GM20431 (cell line): ENCODE results near the gene HPCAL1.

Source experiments
- in situ Hi-C: fragments of 300-500 bp; cut with MseI, MboI; formaldehyde crosslinking; loops from one replicate; pipeline ENCODE4 v1.15.0; 2020; ENCODE audit warnings: low sequenced_read_pairs; ENCODE audit not compliant: unreplicated experiment

Gene HPCAL1

GRCh38 chr2:10430886-10431622 is 128.3 kb downstream of the HPCAL1 start:
- in situ Hi-C loops, result no loop called here

- in situ Hi-C loops, result no loop called here
Observed at GRCh38 chr2:10431797-10432196, 129.1 kb downstream of the HPCAL1 start.

DNA sequence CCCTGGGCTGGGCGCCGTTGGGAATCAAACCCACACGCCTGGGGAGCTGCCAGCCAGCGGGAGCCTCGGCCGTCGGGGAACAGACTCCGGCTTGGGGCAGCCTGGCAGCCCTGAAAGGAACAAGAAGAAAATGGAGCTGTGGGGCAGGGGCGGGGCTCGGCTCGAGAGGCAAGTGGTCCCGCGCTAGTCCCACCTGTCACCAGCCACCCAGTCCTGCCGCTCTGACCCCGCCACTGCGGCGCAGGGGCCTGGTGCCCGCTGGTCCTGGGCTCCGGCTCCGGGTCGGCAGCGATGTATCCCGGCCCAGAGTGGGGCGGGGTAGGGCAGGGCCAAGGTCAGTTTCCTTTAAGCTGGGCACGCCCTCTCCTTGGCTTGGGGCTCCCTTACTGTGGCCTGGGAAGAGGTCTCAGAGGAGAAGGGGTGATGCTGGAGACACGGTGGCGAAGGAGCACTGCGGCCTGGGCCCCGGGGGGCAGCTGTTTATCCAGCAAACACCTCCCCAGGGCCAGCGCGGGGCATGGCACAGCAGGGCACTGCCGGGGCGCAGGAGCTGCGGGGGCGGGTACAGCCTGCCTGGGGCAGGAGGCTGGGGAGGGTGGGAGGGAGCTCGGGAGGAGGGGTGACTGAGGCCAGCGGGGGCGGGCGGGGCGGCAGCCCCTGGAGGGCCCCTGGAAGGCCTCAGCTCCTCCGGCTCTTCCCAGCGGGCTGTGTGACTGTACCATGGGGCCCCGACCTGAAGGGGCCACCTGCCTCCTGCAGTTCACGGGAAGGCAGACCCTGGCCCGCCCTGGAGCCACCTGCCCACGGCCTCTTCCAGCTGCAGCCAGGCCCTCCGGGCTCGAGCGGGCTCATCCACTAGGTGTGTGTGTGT is 129.8 kb downstream of the HPCAL1 start:
- in situ Hi-C loops, result no loop called here

DNA sequence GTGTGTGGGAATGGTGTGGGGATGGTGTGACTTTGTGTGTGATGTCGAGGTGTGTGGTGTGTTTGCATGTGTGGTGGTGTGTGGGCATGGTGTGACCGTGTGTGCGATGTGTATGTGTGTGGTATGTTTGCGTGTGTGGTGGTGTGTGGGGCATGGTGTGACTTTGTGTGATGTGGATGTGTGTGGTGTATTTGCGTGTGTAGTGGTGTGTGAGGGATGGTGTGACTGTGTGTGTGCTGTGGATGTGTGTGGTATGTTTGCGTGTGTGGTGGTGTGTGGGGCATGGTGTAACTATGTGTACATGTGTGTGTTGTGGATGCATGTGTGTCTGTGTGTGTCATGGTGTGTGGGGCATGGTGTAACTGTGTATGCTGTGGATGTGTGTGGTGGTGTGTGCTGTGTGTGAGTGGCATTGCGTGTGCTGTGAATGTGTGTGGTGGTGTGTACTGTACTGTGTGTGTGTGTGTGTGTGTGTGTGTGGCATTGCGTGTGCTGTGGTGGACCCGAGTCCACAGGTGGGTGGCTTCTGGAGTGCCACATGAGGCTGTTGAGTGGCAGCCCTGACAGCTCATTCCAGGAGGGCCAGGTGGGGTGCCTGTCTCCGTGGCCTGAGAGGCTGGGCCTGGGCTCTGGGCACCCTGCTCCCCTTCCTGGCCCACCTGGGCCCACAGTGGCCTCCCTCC is 130.7 kb downstream of the HPCAL1 start:
- in situ Hi-C loops, result no loop called here

DNA sequence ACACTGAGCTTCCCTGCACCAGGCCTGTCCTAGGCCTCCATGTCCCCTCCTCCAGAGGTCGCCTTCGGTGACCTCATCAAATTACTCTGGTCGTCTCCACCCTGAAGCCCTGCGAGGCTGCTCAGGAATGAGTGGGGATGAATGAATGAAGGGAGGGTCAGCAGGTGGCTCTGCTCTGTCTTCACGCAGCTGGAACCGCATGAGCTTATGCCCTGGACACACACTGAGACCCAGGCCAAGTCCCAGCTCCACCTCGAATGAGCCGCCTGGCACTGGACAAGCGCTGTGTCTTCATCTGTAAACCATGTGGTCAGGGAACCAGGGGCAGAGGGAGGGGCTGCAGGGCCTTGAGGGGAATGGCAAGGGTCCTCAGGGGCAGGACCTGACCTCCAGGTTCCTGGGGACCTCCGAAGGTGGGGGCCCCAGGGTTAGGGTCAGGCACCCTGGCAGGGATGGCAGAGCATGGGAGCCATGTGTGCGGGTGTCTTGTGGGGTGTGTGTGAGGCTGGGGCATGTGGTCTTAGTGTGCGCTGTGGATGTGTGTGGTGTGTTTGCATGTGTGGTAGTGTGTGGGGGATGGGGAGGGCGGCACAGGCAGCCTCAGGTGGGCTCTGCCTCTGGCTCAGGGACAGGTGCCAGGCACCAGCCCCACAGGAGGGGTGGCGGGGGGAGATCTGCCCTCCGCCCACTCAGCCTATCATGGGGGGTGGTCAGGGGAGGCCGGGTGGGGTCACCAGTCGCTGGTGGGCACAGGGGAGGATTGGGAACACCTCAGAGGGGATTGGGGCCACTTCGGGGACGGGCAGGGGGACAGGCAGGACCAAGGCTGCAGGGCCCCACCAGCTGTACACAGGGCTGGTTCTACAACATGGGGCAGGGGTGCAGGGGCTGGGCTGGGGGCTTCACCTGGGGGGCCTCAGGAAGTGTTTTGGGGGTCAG is 131.5 kb downstream of the HPCAL1 start:
- in situ Hi-C loops, result no loop called here

- in situ Hi-C loops, result no loop called here
Observed at GRCh38 chr2:10434886-10435819, 132.4 kb downstream of the HPCAL1 start.

- in situ Hi-C loops, result no loop called here
Observed at GRCh38 chr2:10435820-10436204, 133.1 kb downstream of the HPCAL1 start.

GRCh38 chr2:10436583-10437110 is 133.9 kb downstream of the HPCAL1 start:
- in situ Hi-C loops, result no loop called here

DNA sequence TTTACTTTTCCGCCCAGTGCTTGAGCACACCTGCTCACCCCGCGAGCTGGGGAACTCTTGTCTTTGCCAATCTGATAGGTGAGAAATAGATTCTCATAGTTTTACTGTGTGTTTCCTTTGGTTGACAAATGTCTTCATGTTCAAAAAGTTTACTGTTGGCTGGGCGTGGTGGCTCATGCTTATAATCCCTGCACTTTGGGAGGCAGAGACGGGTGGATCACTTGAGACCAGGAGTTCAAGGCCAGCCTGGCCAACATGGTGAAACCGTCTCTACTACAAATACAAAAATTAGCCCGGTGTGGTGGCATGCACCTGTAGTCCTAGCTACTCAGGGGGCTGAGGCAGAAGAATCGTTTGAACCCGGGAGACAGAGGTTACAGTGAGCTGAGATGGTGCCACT is 135.1 kb downstream of the HPCAL1 start:
- in situ Hi-C loops, result no loop called here

- in situ Hi-C loops, result no loop called here
Observed at GRCh38 chr2:10438688-10439087, 136.0 kb downstream of the HPCAL1 start.

DNA sequence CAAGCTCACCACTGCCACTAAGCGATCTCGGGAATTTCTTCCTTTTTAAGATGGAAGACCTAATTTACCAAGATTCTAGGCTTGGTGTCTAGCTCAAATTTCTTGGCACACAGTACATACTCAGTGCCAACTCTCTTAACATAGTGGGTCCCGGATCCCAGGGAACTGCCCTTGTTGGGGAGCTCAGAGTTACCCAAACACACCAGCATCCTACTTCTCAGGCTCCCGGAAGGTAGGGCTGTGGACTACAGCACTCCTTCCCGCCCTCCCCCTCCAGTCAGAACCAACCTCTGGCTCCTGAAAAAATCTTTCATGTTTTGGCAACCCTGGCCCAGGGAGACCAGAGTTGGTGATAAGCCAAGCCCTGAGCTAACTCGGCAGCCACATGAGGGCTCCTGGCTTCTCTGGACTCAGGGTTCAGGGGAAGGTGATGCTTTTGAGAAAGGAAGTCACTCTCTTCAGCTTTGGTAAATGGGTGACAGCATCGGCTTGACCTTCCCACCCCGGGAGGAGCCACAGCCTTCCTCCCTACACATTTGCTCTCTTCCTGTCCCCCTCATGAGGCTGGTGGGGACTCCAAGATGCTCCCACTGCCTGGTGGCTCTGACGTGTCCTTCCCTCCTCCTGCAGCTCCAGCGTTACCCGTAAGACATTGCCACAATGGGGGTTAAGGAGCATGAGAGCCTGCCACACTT is 136.6 kb downstream of the HPCAL1 start:
- in situ Hi-C loops, result no loop called here

DNA sequence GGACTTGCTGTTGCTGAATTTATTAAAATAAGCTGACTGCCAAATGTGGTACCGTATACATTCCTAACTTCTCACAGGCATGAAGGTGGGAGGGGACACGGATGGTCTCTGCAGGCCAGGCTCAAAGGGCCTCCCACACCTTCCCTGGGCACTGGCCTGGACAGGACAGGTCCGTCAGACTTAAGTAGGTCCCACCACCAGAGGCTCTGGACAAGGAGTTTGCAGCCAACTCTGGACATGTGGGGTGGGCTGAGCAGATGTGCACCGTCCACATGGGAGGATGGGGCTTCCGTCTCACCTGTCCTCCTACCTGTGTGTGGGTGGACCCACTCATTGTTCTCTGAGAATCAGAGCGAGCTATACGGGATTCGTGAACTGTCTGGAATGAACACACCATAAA is 137.3 kb downstream of the HPCAL1 start:
- in situ Hi-C loops, result loop anchor here (10.0 kb wide), 1 partner anchor 305 kb away; no protein-coding TSS in a partner anchor

GRCh38 chr2:10440736-10441135 is 138.0 kb downstream of the HPCAL1 start:
- in situ Hi-C loops, result loop anchor here (10.0 kb wide), 1 partner anchor 306 kb away; no protein-coding TSS in a partner anchor

GRCh38 chr2:10441948-10442347 is 139.2 kb downstream of the HPCAL1 start:
- in situ Hi-C loops, result loop anchor here (10.0 kb wide), 1 partner anchor 307 kb away; no protein-coding TSS in a partner anchor

DNA sequence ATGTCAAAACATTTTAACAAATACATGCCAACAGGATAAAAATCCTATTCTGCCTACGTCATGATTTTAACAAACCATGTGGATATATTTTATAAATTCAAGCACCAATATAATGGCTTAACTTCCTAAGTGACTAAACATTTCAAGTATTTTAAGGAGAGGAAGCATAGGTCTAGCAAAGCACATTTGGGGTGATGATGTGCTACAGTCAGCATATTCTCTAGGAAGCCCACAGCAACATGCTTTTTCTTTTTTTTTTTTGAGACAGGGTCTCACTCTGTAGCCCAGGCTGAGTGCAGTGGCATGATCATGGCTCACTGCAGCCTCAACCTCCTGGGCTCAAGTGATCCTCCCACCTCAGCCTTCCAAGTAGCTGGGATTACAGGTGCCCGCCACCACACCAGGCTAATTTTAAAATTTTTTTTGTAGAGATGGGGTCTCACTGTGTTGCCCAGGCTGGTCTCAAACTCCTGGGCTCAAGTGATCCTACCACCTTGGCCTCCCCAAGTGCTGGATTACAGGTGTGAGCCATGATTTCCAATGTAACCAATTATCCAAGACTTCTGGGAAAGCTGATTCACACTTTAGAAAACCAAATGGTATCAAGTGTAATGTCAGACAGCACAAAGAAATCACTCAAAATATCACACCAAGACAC is 139.9 kb downstream of the HPCAL1 start:
- in situ Hi-C loops, result loop anchor here (10.0 kb wide), 1 partner anchor 308 kb away; no protein-coding TSS in a partner anchor

DNA sequence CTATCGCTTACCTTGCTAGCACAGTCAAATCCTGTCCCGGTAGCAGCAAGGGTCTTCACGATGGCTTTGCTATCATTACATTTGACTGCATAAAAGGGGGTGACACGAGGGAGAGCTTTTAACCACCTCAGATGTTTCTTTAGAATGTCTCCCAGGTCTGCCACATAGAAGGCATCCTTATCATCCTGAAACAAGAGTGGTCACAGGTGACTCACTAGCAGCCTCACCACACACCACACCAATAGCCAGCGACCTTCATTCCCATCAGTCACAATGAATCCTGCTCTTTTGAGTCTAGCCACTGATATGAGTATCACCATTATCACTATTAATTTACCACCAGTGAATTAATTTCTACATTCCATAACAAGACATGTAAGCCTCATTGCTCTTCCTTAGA is 141.8 kb downstream of the HPCAL1 start:
- in situ Hi-C loops, result loop anchor here (10.0 kb wide), 1 partner anchor 310 kb away; no protein-coding TSS in a partner anchor

- in situ Hi-C loops, result loop anchor here (10.0 kb wide), 1 partner anchor 312 kb away; no protein-coding TSS in a partner anchor
Observed at GRCh38 chr2:10446631-10447030, 143.9 kb downstream of the HPCAL1 start.
